ENCODE results near the gene CTBP2. TPM values are rescaled to one million over a fixed set of nuclear protein-coding genes. Genes with fewer than 3 reads are reported as not detected.

Gene CTBP2
- polyA plus RNA-seq, 1 donor (not counting 4 experiments of a cell fraction or from before 2014, with no cell fraction given): 76.0 TPM

DNA sequence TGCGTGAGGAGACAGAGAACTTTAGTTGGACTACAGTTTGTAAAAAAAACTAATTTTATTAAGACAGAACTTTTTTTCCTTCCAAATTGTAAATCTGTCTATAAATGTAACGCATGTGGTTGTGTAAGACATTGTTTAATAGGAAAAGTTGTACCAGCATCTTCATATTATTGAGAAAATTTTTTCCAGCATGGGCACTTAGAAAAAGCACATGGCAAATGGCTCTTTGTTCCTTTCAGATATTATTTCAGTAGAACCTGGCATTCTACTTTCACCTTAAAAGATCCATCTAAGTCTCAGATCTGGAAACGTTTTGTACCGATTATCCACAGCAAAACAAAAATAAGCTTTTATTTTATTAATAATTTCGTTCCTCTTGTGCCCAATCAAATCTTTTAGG is 175.2 kb downstream of the CTBP2 start:
- H3K9ac ChIP-seq (ENCODE audit: control insufficient read depth, extremely low read depth, insufficient read depth, low read length): no peak overlapping the region
- no peak overlapping the region for H2AFZ ChIP-seq (ENCODE audit: control insufficient read depth, low read length)
- H3K79me2 ChIP-seq (ENCODE audit: control insufficient read depth, insufficient read depth, low read length): peaks cover 2% of the 10 kb centered on the region
- H3K36me3 ChIP-seq (ENCODE audit: control insufficient read depth in 2 of 2, extremely low read depth in 1 of 2, insufficient read depth in 2 of 2, low read length in 2 of 2): peaks cover 14 to 17% of the 10 kb centered on the region in 2 experiments
- H3K9me1 ChIP-seq (ENCODE audit: control insufficient read depth, extremely low read depth, insufficient read depth, low read length): no peaks in the 10 kb centered on the region
- H4K20me1 ChIP-seq (ENCODE audit: control insufficient read depth, extremely low read depth, insufficient read depth, low read length): no peaks in the 10 kb centered on the region
- H3K4me2 ChIP-seq (ENCODE audit: control insufficient read depth, extremely low read depth, insufficient read depth, low read depth, low read length): no peak overlapping the region
- H3K27ac ChIP-seq (ENCODE audit: control insufficient read depth, insufficient read depth, low read length): no peak overlapping the region
- H3K9me3 ChIP-seq (ENCODE audit: control insufficient read depth, low read depth, low read length): no peaks in the 10 kb centered on the region
- DNase-seq (ENCODE audit: low read depth, low spot score): no peak
- no peak for FAIRE-seq
- peaks cover 5% of the 10 kb centered on the region for H3K4me1 ChIP-seq (ENCODE audit: control insufficient read depth, extremely low read depth, insufficient read depth, low read length)
- H3K4me3 ChIP-seq (ENCODE audit: control insufficient read depth in 2 of 3, extremely low read depth in 1 of 3, insufficient read depth in 2 of 3, low read depth in 1 of 3, low read length in 3 of 3): no peak overlapping the region
- H3K27me3 ChIP-seq (ENCODE audit: control insufficient read depth, extremely low read depth, insufficient read depth, low read length): no peaks in the 10 kb centered on the region
- TF ChIP-seq, protein P1, sequence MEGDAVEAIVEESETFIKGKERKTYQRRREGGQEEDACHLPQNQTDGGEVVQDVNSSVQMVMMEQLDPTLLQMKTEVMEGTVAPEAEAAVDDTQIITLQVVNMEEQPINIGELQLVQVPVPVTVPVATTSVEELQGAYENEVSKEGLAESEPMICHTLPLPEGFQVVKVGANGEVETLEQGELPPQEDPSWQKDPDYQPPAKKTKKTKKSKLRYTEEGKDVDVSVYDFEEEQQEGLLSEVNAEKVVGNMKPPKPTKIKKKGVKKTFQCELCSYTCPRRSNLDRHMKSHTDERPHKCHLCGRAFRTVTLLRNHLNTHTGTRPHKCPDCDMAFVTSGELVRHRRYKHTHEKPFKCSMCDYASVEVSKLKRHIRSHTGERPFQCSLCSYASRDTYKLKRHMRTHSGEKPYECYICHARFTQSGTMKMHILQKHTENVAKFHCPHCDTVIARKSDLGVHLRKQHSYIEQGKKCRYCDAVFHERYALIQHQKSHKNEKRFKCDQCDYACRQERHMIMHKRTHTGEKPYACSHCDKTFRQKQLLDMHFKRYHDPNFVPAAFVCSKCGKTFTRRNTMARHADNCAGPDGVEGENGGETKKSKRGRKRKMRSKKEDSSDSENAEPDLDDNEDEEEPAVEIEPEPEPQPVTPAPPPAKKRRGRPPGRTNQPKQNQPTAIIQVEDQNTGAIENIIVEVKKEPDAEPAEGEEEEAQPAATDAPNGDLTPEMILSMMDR (optimal IDR thresholded peaks at IDR 0.05 in 1 of 3, IDR thresholded peaks at IDR 0.05 in 1 of 3, conservative IDR thresholded peaks at IDR 0.05 in 1 of 3; ENCODE audit: extremely low read depth in 1 of 3, insufficient read depth in 2 of 3, low read length in 3 of 3): no peak
- no peak for TF ChIP-seq EZH2 (IDR thresholded peaks at IDR 0.05; ENCODE audit: low read length)
- dilution Hi-C loops (cut with MboI; ENCODE audit: extremely low pct_ligation_motif_present, low sequenced_read_pairs): no loop called here

GRCh38 chr10:124984376-124984775 is 176.0 kb downstream of the CTBP2 start:
- Histone ChIP-seq H3K4me1 (ENCODE audit: control insufficient read depth, extremely low read depth, insufficient read depth, low read length) (no peaks in the 10 kb centered on the region), H3K79me2 (ENCODE audit: control insufficient read depth, insufficient read depth, low read length) (peaks cover 4% of the 10 kb centered on the region), H4K20me1 (ENCODE audit: control insufficient read depth, extremely low read depth, insufficient read depth, low read length) (no peaks in the 10 kb centered on the region), H2AFZ (ENCODE audit: control insufficient read depth, low read length) (no peak overlapping the region), H3K9me3 (ENCODE audit: control insufficient read depth, low read depth, low read length) (no peaks in the 10 kb centered on the region), H3K4me3 (ENCODE audit: control insufficient read depth in 2 of 3, extremely low read depth in 1 of 3, insufficient read depth in 2 of 3, low read depth in 1 of 3, low read length in 3 of 3) (no peak overlapping the region), H3K9ac (ENCODE audit: control insufficient read depth, extremely low read depth, insufficient read depth, low read length) (no peak overlapping the region), H3K36me3 (ENCODE audit: control insufficient read depth in 2 of 2, extremely low read depth in 1 of 2, insufficient read depth in 2 of 2, low read length in 2 of 2) (peaks cover 12 to 14% of the 10 kb centered on the region in 2 experiments), H3K4me2 (ENCODE audit: control insufficient read depth, extremely low read depth, insufficient read depth, low read depth, low read length) (no peak overlapping the region), H3K27ac (ENCODE audit: control insufficient read depth, insufficient read depth, low read length) (no peak overlapping the region), H3K27me3 (ENCODE audit: control insufficient read depth, extremely low read depth, insufficient read depth, low read length) (no peaks in the 10 kb centered on the region), H3K9me1 (ENCODE audit: control insufficient read depth, extremely low read depth, insufficient read depth, low read length) (no peaks in the 10 kb centered on the region)
- dilution Hi-C loops (cut with MboI; ENCODE audit: extremely low pct_ligation_motif_present, low sequenced_read_pairs): no loop called here
- FAIRE-seq (no peak), DNase-seq (ENCODE audit: low read depth, low spot score) (no peak)
- no peak for TF ChIP-seq EZH2 (IDR thresholded peaks at IDR 0.05; ENCODE audit: low read length)

- Histone ChIP-seq H3K4me3 (ENCODE audit: control insufficient read depth in 2 of 3, extremely low read depth in 1 of 3, insufficient read depth in 2 of 3, low read depth in 1 of 3, low read length in 3 of 3) (no peak overlapping the region), H3K9ac (ENCODE audit: control insufficient read depth, extremely low read depth, insufficient read depth, low read length) (no peak overlapping the region), H3K9me3 (ENCODE audit: control insufficient read depth, low read depth, low read length) (no peaks in the 10 kb centered on the region), H3K9me1 (ENCODE audit: control insufficient read depth, extremely low read depth, insufficient read depth, low read length) (no peaks in the 10 kb centered on the region), H3K4me1 (ENCODE audit: control insufficient read depth, extremely low read depth, insufficient read depth, low read length) (no peaks in the 10 kb centered on the region), H3K27me3 (ENCODE audit: control insufficient read depth, extremely low read depth, insufficient read depth, low read length) (no peaks in the 10 kb centered on the region), H3K27ac (ENCODE audit: control insufficient read depth, insufficient read depth, low read length) (no peak overlapping the region), H3K4me2 (ENCODE audit: control insufficient read depth, extremely low read depth, insufficient read depth, low read depth, low read length) (no peak overlapping the region), H2AFZ (ENCODE audit: control insufficient read depth, low read length) (no peak overlapping the region), H4K20me1 (ENCODE audit: control insufficient read depth, extremely low read depth, insufficient read depth, low read length) (no peaks in the 10 kb centered on the region), H3K79me2 (ENCODE audit: control insufficient read depth, insufficient read depth, low read length) (peaks cover 4% of the 10 kb centered on the region), H3K36me3 (ENCODE audit: control insufficient read depth in 2 of 2, extremely low read depth in 1 of 2, insufficient read depth in 2 of 2, low read length in 2 of 2) (peaks cover 12 to 13% of the 10 kb centered on the region in 2 experiments)
- dilution Hi-C loops (cut with MboI; ENCODE audit: extremely low pct_ligation_motif_present, low sequenced_read_pairs): no loop called here
- FAIRE-seq (no peak), DNase-seq (ENCODE audit: low read depth, low spot score) (no peak)
- TF ChIP-seq, protein P1 (optimal IDR thresholded peaks at IDR 0.05 in 1 of 3, IDR thresholded peaks at IDR 0.05 in 1 of 3, conservative IDR thresholded peaks at IDR 0.05 in 1 of 3; ENCODE audit: extremely low read depth in 1 of 3, insufficient read depth in 2 of 3, low read length in 3 of 3): no peak
- TF ChIP-seq EZH2 (IDR thresholded peaks at IDR 0.05; ENCODE audit: low read length): no peak
Measured at GRCh38 chr10:124983321-124983720, 177.0 kb downstream of the CTBP2 start.

Measured in keratinocyte (primary cell).